SK-N-SH treated with all-trans-retinoic acid at 6 μM for 48 hours (cell line): Measurements from ENCODE around the gene FAM13B.

Experiments used
- ATAC-seq: fragments of 200-7000 bp; cut with Tn5 transposase; 3 replicates; pipeline ENCODE4 v1.9.1; 2020; ENCODE audit warnings: mild to moderate bottlenecking, moderate library complexity
- ARNTL ChIP-seq: fragments of 450-650 bp; formaldehyde crosslinking; IDR thresholded peaks from 2 replicates; pipeline ENCODE4 v1.5.0; 2020; ENCODE audit warnings: low read depth, mild to moderate bottlenecking, moderate library complexity, borderline replicate concordance
- BACH2 ChIP-seq: fragments of 250-450 bp; sonication (Bioruptor Pico); IDR thresholded peaks from 2 replicates; pipeline ENCODE4 v1.9.0; 2021; ENCODE audit warnings: mild to moderate bottlenecking, borderline replicate concordance
- CSDC2 ChIP-seq: fragments of 250-450 bp; sonication (Bioruptor Pico); IDR thresholded peaks from 2 replicates; pipeline ENCODE4 v1.5.0; 2020; ENCODE audit warnings: mild to moderate bottlenecking, moderate library complexity
- ESRRG ChIP-seq: fragments of 250-450 bp; sonication (Bioruptor Pico); IDR thresholded peaks from 2 replicates; pipeline ENCODE4 v1.6.1; 2021; ENCODE audit warnings: mild to moderate bottlenecking
- GLIS3 ChIP-seq: fragments of 250-450 bp; sonication (Bioruptor Pico); IDR thresholded peaks from 2 replicates; pipeline ENCODE4 v1.5.0; 2020; ENCODE audit warnings: mild to moderate bottlenecking, moderate library complexity
- ISL1 ChIP-seq: fragments of 250-450 bp; sonication (Bioruptor Pico); IDR thresholded peaks from 2 replicates; pipeline ENCODE4 v2.1.2; 2022; ENCODE audit warnings: mild to moderate bottlenecking, moderate library complexity
- OSR1 ChIP-seq: fragments of 250-450 bp; sonication (Bioruptor Pico); IDR thresholded peaks from 2 replicates; pipeline ENCODE4 v1.8.0; 2022; ENCODE audit warnings: moderate library complexity, mild to moderate bottlenecking, inconsistent platforms
- PPARA ChIP-seq: fragments of 250-450 bp; sonication (Bioruptor Pico); IDR thresholded peaks from 2 replicates; pipeline ENCODE4 v1.5.0; 2020; ENCODE audit warnings: mild to moderate bottlenecking, borderline replicate concordance
- RARB ChIP-seq: fragments of 250-450 bp; sonication (Bioruptor Pico); IDR thresholded peaks from 2 replicates; pipeline ENCODE4 v1.8.0; 2021; ENCODE audit warnings: mild to moderate bottlenecking, moderate library complexity
- SNAI2 ChIP-seq: fragments of 250-450 bp; sonication (Bioruptor Pico); IDR thresholded peaks from 2 replicates; pipeline ENCODE4 v1.5.0; 2020; ENCODE audit warnings: mild to moderate bottlenecking, moderate library complexity
- TCF4 ChIP-seq: fragments of 250-450 bp; sonication (Bioruptor Pico); IDR thresholded peaks from 2 replicates; pipeline ENCODE4 v1.8.0; 2021; ENCODE audit warnings: mild to moderate bottlenecking, moderate library complexity, borderline replicate concordance
- ZC3H10 ChIP-seq: fragments of 250-450 bp; sonication (Bioruptor Pico); IDR thresholded peaks from 2 replicates; pipeline ENCODE4 v1.5.1; 2021; ENCODE audit warnings: mild to moderate bottlenecking, moderate library complexity
- ZFP30 ChIP-seq: fragments of 450-650 bp; formaldehyde crosslinking; IDR thresholded peaks from 2 replicates; pipeline ENCODE4 v1.5.0; 2022; ENCODE audit warnings: mild to moderate bottlenecking, moderate library complexity
- ZNF565 ChIP-seq: fragments of 450-650 bp; formaldehyde crosslinking; conservative IDR thresholded peaks from 2 replicates; pipeline ENCODE4 v1.5.0; 2020; ENCODE audit warnings: low read depth, mild to moderate bottlenecking, moderate library complexity
- ZNF70 ChIP-seq: fragments of 450-650 bp; formaldehyde crosslinking; IDR thresholded peaks from 2 replicates; pipeline ENCODE4 v1.5.0; 2020; ENCODE audit warnings: mild to moderate bottlenecking, moderate library complexity
- ZNF8 ChIP-seq: fragments of 450-650 bp; formaldehyde crosslinking; IDR thresholded peaks from 2 replicates; pipeline ENCODE4 v1.5.0; 2020; ENCODE audit warnings: mild to moderate bottlenecking, moderate library complexity
- TF ChIP-seq, protein P1 (sequence below): fragments of 250-450 bp; sonication (Bioruptor Pico); IDR thresholded peaks from 2 replicates; pipeline ENCODE4 v1.5.1; 2021; ENCODE audit warnings: mild to moderate bottlenecking, moderate library complexity
- TF ChIP-seq, protein P2 (sequence below): fragments of 250-450 bp; sonication (Bioruptor Pico); IDR thresholded peaks from 2 replicates; pipeline ENCODE4 v1.5.1; 2020; ENCODE audit warnings: low read depth, mild to moderate bottlenecking, moderate library complexity
- TF ChIP-seq, protein P3 (sequence below): fragments of 250-450 bp; sonication (Bioruptor Pico); IDR thresholded peaks from 2 replicates; pipeline ENCODE4 v1.5.0; 2020; ENCODE audit warnings: mild to moderate bottlenecking, moderate library complexity
- TF ChIP-seq, protein P4 (sequence below): fragments of 250-450 bp; sonication (Bioruptor Pico); IDR thresholded peaks from 2 replicates; pipeline ENCODE4 v1.8.0; 2020; ENCODE audit warnings: mild to moderate bottlenecking, moderate library complexity, borderline replicate concordance
- TF ChIP-seq, protein P5 (sequence below): fragments of 250-450 bp; sonication (Bioruptor Pico); IDR thresholded peaks from 2 replicates; pipeline ENCODE4 v1.8.0; 2021; ENCODE audit warnings: low read depth, mild to moderate bottlenecking, moderate library complexity, borderline replicate concordance

FAM13B gene

DNA sequence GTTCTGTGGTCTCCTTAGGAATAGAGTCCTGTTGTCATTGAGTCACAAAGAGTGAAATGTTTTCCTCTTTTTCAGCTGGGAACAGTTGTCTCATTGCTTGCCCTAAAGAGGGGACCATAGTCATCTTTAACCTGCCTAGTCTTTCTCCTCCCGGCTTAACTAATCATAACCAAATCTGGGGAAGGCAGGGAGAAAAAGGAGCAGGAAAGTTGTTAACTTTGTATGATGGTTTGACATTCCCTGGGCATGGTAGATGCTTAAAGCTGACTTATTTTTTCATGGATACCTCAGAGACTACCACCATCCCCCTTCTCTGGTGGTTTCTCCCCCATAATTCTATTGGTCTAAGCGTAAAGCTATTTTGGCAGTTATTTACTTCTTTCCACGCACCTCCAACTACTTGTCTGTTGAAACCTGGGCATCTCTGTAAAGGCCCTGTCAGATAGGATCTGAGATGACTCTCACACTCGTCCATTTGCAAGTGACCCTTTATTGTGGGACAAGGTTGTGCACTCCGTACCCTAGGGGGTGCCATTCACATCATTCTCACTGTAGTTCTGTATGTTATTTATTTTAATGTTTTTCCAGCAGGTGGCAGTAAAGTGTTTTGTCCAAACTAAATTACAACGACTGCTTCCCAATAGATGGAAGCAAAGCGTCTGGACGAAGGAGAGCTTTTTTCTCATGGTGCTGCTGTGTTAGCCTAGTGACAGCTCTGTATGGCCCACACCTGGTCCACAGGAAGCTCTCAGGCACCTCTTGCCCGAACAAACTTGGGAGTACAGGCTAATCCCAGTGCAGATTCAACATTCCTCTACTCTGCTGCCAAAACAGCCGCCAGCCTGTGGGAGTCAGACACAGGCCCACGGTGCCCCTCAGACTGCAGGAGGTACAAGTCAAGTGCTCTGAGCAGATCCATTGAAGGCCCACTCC lies 3.0 kb upstream of the FAM13B start (continued):
- TF ChIP-seq, protein P1, sequence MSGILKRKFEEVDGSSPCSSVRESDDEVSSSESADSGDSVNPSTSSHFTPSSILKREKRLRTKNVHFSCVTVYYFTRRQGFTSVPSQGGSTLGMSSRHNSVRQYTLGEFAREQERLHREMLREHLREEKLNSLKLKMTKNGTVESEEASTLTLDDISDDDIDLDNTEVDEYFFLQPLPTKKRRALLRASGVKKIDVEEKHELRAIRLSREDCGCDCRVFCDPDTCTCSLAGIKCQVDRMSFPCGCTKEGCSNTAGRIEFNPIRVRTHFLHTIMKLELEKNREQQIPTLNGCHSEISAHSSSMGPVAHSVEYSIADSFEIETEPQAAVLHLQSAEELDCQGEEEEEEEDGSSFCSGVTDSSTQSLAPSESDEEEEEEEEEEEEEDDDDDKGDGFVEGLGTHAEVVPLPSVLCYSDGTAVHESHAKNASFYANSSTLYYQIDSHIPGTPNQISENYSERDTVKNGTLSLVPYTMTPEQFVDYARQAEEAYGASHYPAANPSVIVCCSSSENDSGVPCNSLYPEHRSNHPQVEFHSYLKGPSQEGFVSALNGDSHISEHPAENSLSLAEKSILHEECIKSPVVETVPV = no peak
- TF ChIP-seq OSR1 (CRISPR knock-in tag) (no peak), ZNF565 (no peak)
- TF ChIP-seq, protein P2, sequence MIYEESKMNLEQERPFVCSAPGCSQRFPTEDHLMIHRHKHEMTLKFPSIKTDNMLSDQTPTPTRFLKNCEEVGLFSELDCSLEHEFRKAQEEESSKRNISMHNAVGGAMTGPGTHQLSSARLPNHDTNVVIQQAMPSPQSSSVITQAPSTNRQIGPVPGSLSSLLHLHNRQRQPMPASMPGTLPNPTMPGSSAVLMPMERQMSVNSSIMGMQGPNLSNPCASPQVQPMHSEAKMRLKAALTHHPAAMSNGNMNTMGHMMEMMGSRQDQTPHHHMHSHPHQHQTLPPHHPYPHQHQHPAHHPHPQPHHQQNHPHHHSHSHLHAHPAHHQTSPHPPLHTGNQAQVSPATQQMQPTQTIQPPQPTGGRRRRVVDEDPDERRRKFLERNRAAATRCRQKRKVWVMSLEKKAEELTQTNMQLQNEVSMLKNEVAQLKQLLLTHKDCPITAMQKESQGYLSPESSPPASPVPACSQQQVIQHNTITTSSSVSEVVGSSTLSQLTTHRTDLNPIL (CRISPR knock-in tag) = no peak
- TF ChIP-seq, all 23 proteins: peak for 0

DNA sequence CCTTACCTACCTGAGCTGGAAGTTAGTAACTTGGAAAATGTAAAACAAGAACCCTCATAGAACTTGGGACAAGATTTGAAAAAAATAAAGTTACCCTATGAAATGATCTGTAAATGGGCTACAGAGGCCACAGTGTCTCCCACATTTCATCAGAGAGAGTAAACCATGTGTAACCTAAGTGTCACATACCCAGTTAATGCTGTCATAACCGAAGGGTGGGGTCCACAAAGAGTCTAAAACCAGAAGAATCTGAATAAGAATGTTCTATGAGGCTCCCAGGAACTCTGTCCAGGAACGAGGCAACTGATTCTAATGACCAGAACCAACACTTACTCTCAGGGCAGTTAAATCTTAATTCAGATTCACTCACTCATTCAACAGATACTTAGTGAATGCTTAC lies 1.0 kb upstream of the FAM13B start:
- no peak for ATAC-seq
- TF ChIP-seq ARNTL (CRISPR knock-in tag) (no peak), ZNF70 (no peak), ZC3H10 (CRISPR knock-in tag) (no peak), TCF4 (CRISPR knock-in tag) (no peak), OSR1 (CRISPR knock-in tag) (no peak)
- TF ChIP-seq, protein P2 (CRISPR knock-in tag) = no peak
- TF ChIP-seq, protein P3, sequence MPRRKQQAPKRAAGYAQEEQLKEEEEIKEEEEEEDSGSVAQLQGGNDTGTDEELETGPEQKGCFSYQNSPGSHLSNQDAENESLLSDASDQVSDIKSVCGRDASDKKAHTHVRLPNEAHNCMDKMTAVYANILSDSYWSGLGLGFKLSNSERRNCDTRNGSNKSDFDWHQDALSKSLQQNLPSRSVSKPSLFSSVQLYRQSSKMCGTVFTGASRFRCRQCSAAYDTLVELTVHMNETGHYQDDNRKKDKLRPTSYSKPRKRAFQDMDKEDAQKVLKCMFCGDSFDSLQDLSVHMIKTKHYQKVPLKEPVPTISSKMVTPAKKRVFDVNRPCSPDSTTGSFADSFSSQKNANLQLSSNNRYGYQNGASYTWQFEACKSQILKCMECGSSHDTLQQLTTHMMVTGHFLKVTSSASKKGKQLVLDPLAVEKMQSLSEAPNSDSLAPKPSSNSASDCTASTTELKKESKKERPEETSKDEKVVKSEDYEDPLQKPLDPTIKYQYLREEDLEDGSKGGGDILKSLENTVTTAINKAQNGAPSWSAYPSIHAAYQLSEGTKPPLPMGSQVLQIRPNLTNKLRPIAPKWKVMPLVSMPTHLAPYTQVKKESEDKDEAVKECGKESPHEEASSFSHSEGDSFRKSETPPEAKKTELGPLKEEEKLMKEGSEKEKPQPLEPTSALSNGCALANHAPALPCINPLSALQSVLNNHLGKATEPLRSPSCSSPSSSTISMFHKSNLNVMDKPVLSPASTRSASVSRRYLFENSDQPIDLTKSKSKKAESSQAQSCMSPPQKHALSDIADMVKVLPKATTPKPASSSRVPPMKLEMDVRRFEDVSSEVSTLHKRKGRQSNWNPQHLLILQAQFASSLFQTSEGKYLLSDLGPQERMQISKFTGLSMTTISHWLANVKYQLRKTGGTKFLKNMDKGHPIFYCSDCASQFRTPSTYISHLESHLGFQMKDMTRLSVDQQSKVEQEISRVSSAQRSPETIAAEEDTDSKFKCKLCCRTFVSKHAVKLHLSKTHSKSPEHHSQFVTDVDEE (CRISPR knock-in tag) = no peak

DNA sequence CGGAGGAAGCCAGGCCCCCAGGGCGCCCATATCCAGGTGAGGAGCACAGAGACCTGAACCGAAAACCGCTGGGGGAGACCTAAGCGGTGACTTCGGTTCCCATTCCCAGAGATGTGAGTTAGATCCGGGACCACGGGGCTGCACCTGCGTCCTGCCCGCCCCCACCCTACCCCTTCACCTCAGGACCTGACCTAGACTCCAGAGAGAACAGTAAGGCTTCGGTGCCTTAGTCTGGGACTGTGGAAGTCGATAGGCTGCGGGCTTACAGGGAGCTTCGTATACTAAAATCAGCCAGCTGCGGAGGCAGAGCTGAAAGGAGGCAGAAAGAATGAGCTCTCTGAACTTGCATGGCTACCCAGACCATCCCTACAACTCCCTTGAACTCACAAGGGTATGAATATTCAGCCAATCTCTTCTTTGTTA lies 518 bp upstream of the FAM13B start:
- ATAC-seq = peak; percentile 13; the same call in 2 of the 3 replicates
- TF ChIP-seq GLIS3 (CRISPR knock-in tag) (no peak), SNAI2 (CRISPR knock-in tag) (no peak), ISL1 (no peak), ZNF8 (CRISPR knock-in tag) (no peak), TCF4 (CRISPR knock-in tag) (no peak), PPARA (CRISPR knock-in tag) (no peak), RARB (no peak), ZNF565 (no peak), BACH2 (no peak), ARNTL (CRISPR knock-in tag) (no peak), ZC3H10 (CRISPR knock-in tag) (no peak), ESRRG (no peak), ZFP30 (CRISPR knock-in tag) (no peak), CSDC2 (CRISPR knock-in tag) (no peak), OSR1 (CRISPR knock-in tag) (no peak)
- TF ChIP-seq, protein P2 (CRISPR knock-in tag) = no peak
- TF ChIP-seq, protein P3 (CRISPR knock-in tag) = no peak
- TF ChIP-seq, protein P4, sequence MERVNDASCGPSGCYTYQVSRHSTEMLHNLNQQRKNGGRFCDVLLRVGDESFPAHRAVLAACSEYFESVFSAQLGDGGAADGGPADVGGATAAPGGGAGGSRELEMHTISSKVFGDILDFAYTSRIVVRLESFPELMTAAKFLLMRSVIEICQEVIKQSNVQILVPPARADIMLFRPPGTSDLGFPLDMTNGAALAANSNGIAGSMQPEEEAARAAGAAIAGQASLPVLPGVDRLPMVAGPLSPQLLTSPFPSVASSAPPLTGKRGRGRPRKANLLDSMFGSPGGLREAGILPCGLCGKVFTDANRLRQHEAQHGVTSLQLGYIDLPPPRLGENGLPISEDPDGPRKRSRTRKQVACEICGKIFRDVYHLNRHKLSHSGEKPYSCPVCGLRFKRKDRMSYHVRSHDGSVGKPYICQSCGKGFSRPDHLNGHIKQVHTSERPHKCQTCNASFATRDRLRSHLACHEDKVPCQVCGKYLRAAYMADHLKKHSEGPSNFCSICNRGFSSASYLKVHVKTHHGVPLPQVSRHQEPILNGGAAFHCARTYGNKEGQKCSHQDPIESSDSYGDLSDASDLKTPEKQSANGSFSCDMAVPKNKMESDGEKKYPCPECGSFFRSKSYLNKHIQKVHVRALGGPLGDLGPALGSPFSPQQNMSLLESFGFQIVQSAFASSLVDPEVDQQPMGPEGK (CRISPR knock-in tag) = no peak
- TF ChIP-seq, protein P5, sequence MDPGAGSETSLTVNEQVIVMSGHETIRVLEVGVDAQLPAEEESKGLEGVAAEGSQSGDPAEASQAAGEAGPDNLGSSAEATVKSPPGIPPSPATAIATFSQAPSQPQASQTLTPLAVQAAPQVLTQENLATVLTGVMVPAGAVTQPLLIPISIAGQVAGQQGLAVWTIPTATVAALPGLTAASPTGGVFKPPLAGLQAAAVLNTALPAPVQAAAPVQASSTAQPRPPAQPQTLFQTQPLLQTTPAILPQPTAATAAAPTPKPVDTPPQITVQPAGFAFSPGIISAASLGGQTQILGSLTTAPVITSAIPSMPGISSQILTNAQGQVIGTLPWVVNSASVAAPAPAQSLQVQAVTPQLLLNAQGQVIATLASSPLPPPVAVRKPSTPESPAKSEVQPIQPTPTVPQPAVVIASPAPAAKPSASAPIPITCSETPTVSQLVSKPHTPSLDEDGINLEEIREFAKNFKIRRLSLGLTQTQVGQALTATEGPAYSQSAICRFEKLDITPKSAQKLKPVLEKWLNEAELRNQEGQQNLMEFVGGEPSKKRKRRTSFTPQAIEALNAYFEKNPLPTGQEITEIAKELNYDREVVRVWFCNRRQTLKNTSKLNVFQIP (CRISPR knock-in tag) = no peak
